WTC11 (cell line): ENCODE measurements around the gene NEDD4L.

Experiments
- ATF2 ChIP-seq: sonication (generic); formaldehyde crosslinking; IDR thresholded peaks from 2 replicates; pipeline ENCODE4 v1.8.1; 2022; ENCODE audit warnings: low read depth, missing genetic modification reagents, borderline replicate concordance
- CREB1 ChIP-seq: sonication (generic); formaldehyde crosslinking; IDR thresholded peaks from 2 replicates; pipeline ENCODE4 v1.8.0; 2023; ENCODE audit warnings: mild to moderate bottlenecking, missing genetic modification reagents
- CTCF ChIP-seq: fragments of 200-600 bp; IDR thresholded peaks from 2 replicates; pipeline ENCODE4 v1.8.0; 2022; ENCODE audit warnings: antibody characterized with exemption
- ZNF121 ChIP-seq: sonication (generic); formaldehyde crosslinking; IDR thresholded peaks from 2 replicates; pipeline ENCODE4 v1.8.0; 2023; ENCODE audit warnings: missing genetic modification reagents

GRCh38 chr18:58148954-58149471, 105.0 kb downstream of the NEDD4L start:
- TF ChIP-seq CTCF (no peak), ZNF121 (CRISPR knock-in tag) (no peak), ATF2 (CRISPR knock-in tag) (no peak), CREB1 (CRISPR knock-in tag) (no peak)
